Renal pelvis (tissue), 12 donors: ENCODE results near the gene TMEM132A. TPM values are rescaled to one million over a fixed set of nuclear protein-coding genes. Genes with fewer than 3 reads are reported as not detected.

Experiments used
- DNase-seq: peaks from one replicate; pipeline ENCODE4 v3.0.0-alpha.2; 2013
- long read RNA-seq, 16 experiments: transcript quantifications; one replicate each; lab custom pipeline, GENCODE V29; 2026
- polyA plus RNA-seq, 3 donors: library from polyadenylated mRNA; unstranded; fragments of 120-200 nt; gene quantifications; one replicate each; pipeline ENCODE4 v1.2.1, GENCODE V29; 2013; ENCODE audit not compliant: insufficient read length in 3 of 3

TMEM132A gene
- polyA plus RNA-seq, result 10 to 100 TPM; 70.4 to 97.9 (median 94.0) TPM
- long read RNA-seq, donor 1, transcript TMEM132A-202 (11 exons, 3,346 nt), result major isoform, 6 of 12 reads
- long read RNA-seq, donor 1, transcript TMEM132A-201 (11 exons, 3,480 nt), result minor isoform, 5 of 12 reads
- long read RNA-seq, donor 1, partial matches to known transcripts, result 0 of 12 reads
- long read RNA-seq, donor 1, other reads (novel, unspliced or antisense), result 0 of 12 reads
- long read RNA-seq, donor 2, partial matches to known transcripts, result 23 of 32 reads
- long read RNA-seq, donor 2, other reads (novel, unspliced or antisense), result 0 of 32 reads
- long read RNA-seq, donor 3, transcript TMEM132A-201 (11 exons, 3,480 nt), result major isoform, 5 of 9 reads
- long read RNA-seq, donor 3, partial matches to known transcripts, result 0 of 9 reads
- long read RNA-seq, donor 3, other reads (novel, unspliced or antisense), result 0 of 9 reads
- long read RNA-seq, donor 4, transcript TMEM132A-201 (11 exons, 3,480 nt), result minor isoform, 6 of 13 reads
- long read RNA-seq, donor 4, transcript TMEM132A-202 (11 exons, 3,346 nt), result major isoform, 7 of 13 reads
- long read RNA-seq, donor 4, partial matches to known transcripts, result 0 of 13 reads
- long read RNA-seq, donor 4, other reads (novel, unspliced or antisense), result 0 of 13 reads
- long read RNA-seq, donor 5, partial matches to known transcripts, result 17 of 21 reads
- long read RNA-seq, donor 5, other reads (novel, unspliced or antisense), result 0 of 21 reads
- long read RNA-seq, donor 6, transcript TMEM132A-201 (11 exons, 3,480 nt), result major isoform, 6 of 9 reads
- long read RNA-seq, donor 6, partial matches to known transcripts, result 0 of 9 reads
- long read RNA-seq, donor 6, other reads (novel, unspliced or antisense), result 0 of 9 reads
- long read RNA-seq, donor 7, partial matches to known transcripts, result 22 of 31 reads
- long read RNA-seq, donor 7, other reads (novel, unspliced or antisense), result 0 of 31 reads
- long read RNA-seq, donor 8, partial matches to known transcripts, result 0 of 4 reads
- long read RNA-seq, donor 8, other reads (novel, unspliced or antisense), result 0 of 4 reads
- long read RNA-seq, donor 9, transcript TMEM132A-201 (11 exons, 3,480 nt), result minor isoform, 5 of 15 reads
- long read RNA-seq, donor 9, transcript TMEM132A-202 (11 exons, 3,346 nt), result major isoform, 10 of 15 reads
- long read RNA-seq, donor 9, partial matches to known transcripts, result 0 of 15 reads
- long read RNA-seq, donor 9, other reads (novel, unspliced or antisense), result 0 of 15 reads
- long read RNA-seq, donor 10, partial matches to known transcripts, result 5 of 10 reads
- long read RNA-seq, donor 10, other reads (novel, unspliced or antisense), result 0 of 10 reads
- long read RNA-seq, donor 11, partial matches to known transcripts, result 0 of 2 reads
- long read RNA-seq, donor 11, other reads (novel, unspliced or antisense), result 0 of 2 reads
- long read RNA-seq, donor 12, transcript TMEM132A-202 (11 exons, 3,346 nt), result major isoform, 7 of 28 reads
- long read RNA-seq, donor 12, transcript TMEM132A-201 (11 exons, 3,480 nt), result minor isoform, 6 of 28 reads
- long read RNA-seq, donor 12, partial matches to known transcripts, result 12 of 28 reads
- long read RNA-seq, donor 12, other reads (novel, unspliced or antisense), result 0 of 28 reads
- long read RNA-seq, donor 13, partial matches to known transcripts, result 0 of 1 reads
- long read RNA-seq, donor 13, other reads (novel, unspliced or antisense), result 0 of 1 reads
- long read RNA-seq, donor 14, result 0 reads
- long read RNA-seq, donor 15, transcript TMEM132A-201 (11 exons, 3,480 nt), result major isoform, 5 of 40 reads
- long read RNA-seq, donor 15, transcript TMEM132A-202 (11 exons, 3,346 nt), result major isoform, 5 of 40 reads
- long read RNA-seq, donor 15, partial matches to known transcripts, result 28 of 40 reads
- long read RNA-seq, donor 15, other reads (novel, unspliced or antisense), result 0 of 40 reads
- long read RNA-seq, donor 16, transcript TMEM132A-201 (11 exons, 3,480 nt), result major isoform, 5 of 24 reads
- long read RNA-seq, donor 16, partial matches to known transcripts, result 14 of 24 reads
- long read RNA-seq, donor 16, other reads (novel, unspliced or antisense), result 0 of 24 reads

- DNase-seq, result peak; percentile 72
Measured at GRCh38 chr11:60924110-60924905, at the start of gene TMEM132A. TMEM132A (plus strand) TSS chr11:60924460; CDS start chr11:60924634, 174 bp downstream.

- no peak for DNase-seq
Measured at GRCh38 chr11:60875366-60876167, 48.7 kb upstream of the TMEM132A start.

GRCh38 chr11:60876168-60876485 is 48.1 kb upstream of the TMEM132A start:
- DNase-seq, result no peak

GRCh38 chr11:60878245-60879101 is 45.8 kb upstream of the TMEM132A start:
- DNase-seq, result no peak

- DNase-seq, result no peak
Measured at GRCh38 chr11:60879104-60879503, 45.2 kb upstream of the TMEM132A start.

- DNase-seq, result no peak
Measured at GRCh38 chr11:60879971-60880588, 44.2 kb upstream of the TMEM132A start.

GRCh38 chr11:60880643-60881282 is 43.5 kb upstream of the TMEM132A start:
- DNase-seq, result no peak

- no peak for DNase-seq
Measured at GRCh38 chr11:60887556-60887955, 36.7 kb upstream of the TMEM132A start.

- DNase-seq, result no peak
Measured at GRCh38 chr11:60889869-60890311, 34.4 kb upstream of the TMEM132A start.

GRCh38 chr11:60890696-60891095 is 33.6 kb upstream of the TMEM132A start:
- no peak for DNase-seq

- no peak for DNase-seq
Measured at GRCh38 chr11:60891103-60891741, 33.0 kb upstream of the TMEM132A start.

- DNase-seq, result no peak
Measured at GRCh38 chr11:60895687-60896086, 28.6 kb upstream of the TMEM132A start.

- DNase-seq, result no peak
Measured at GRCh38 chr11:60897496-60897895, 26.8 kb upstream of the TMEM132A start.

GRCh38 chr11:60899046-60899936 is 25.0 kb upstream of the TMEM132A start:
- DNase-seq, result no peak

GRCh38 chr11:60899977-60900376 is 24.3 kb upstream of the TMEM132A start:
- no peak for DNase-seq
